K562 (cell line): ENCODE data around the gene GJC2. TPM values are rescaled to one million over a fixed set of nuclear protein-coding genes. Genes with fewer than 3 reads are reported as not detected.
A peak's percentile ranks its signal among the peaks of the same experiment; 100 is the strongest.

Experiments
- BCLAF1 ChIP-seq, 2 experiments: fragments of 450-650 bp in 1 of 2; IDR thresholded peaks; 2 replicates each; pipeline ENCODE4 v1.6.1; 2011 to 2017; ENCODE audit warnings: low read depth in 2 of 2, antibody characterized with exemption in 1 of 2, borderline replicate concordance in 1 of 2, low read length in 1 of 2, mild to moderate bottlenecking in 1 of 2, mixed read lengths in 1 of 2; ENCODE audit not compliant: control insufficient read depth in 1 of 2
- CC2D1A ChIP-seq: fragments of 450-650 bp; IDR thresholded peaks from 2 replicates; pipeline ENCODE4 v1.6.1; 2017; ENCODE audit warnings: mild to moderate bottlenecking
- FOXM1 ChIP-seq, 2 experiments: fragments of 450-650 bp in 1 of 2; sonication (generic) in 1 of 2; formaldehyde crosslinking in 1 of 2; IDR thresholded peaks; 2 replicates each; pipeline versions ENCODE4 v1.6.1 to v1.9.0; 2017 to 2022; ENCODE audit warnings: low read depth in 2 of 2, mild to moderate bottlenecking in 2 of 2, missing genetic modification reagents in 1 of 2, moderate library complexity in 1 of 2
- HNRNPK ChIP-seq: fragments of 200-400 bp; formaldehyde crosslinking; IDR thresholded peaks from one replicate; pipeline ENCODE4 v1.6.1; 2018; ENCODE audit warnings: mild to moderate bottlenecking, low read depth, low read length; ENCODE audit not compliant: poor library complexity, severe bottlenecking
- KHSRP ChIP-seq: fragments of 450-650 bp; IDR thresholded peaks from 2 replicates; pipeline ENCODE4 v1.6.1; 2017
- MCM3 ChIP-seq: fragments of 450-650 bp; IDR thresholded peaks from 2 replicates; pipeline ENCODE4 v1.6.1; 2016
- MYBL2 ChIP-seq, 2 experiments: fragments of 450-650 bp in 1 of 2; sonication (generic) in 1 of 2; formaldehyde crosslinking in 1 of 2; IDR thresholded peaks; 2 replicates each; pipeline versions ENCODE4 v1.6.1 to v1.8.1; 2017 to 2022; ENCODE audit warnings: borderline replicate concordance in 1 of 2, inconsistent platforms in 1 of 2, low read depth in 1 of 2, mild to moderate bottlenecking in 1 of 2, missing genetic modification reagents in 1 of 2, moderate library complexity in 1 of 2
- PCBP2 ChIP-seq: fragments of 200-400 bp; formaldehyde crosslinking; IDR thresholded peaks from 2 replicates; pipeline ENCODE4 v1.6.1; 2018; ENCODE audit warnings: low read length, low read depth, mild to moderate bottlenecking, moderate library complexity; ENCODE audit not compliant: poor library complexity, severe bottlenecking
- PRDM10 ChIP-seq: fragments of 450-650 bp; IDR thresholded peaks from 2 replicates; pipeline ENCODE4 v1.6.1; 2018; ENCODE audit not compliant: partially characterized antibody
- RBM22 ChIP-seq: fragments of 200-400 bp; formaldehyde crosslinking; IDR thresholded peaks from 2 replicates; pipeline ENCODE4 v1.6.1; 2018; ENCODE audit warnings: low read length, low read depth; ENCODE audit not compliant: poor library complexity, severe bottlenecking
- ZNF263 ChIP-seq: sonication (generic); formaldehyde crosslinking; IDR thresholded peaks from 2 replicates; pipeline ENCODE4 v1.8.0; 2022; ENCODE audit warnings: mild to moderate bottlenecking, missing genetic modification reagents, borderline replicate concordance
- ZNF277 ChIP-seq: fragments of 250-450 bp; sonication (Bioruptor Pico); IDR thresholded peaks from 2 replicates; pipeline ENCODE4 v1.8.0; 2022; ENCODE audit warnings: inconsistent platforms, mild to moderate bottlenecking, moderate library complexity, borderline replicate concordance
- ZNF511 ChIP-seq: sonication (generic); formaldehyde crosslinking; IDR thresholded peaks from 2 replicates; pipeline ENCODE4 v1.8.0; 2022; ENCODE audit warnings: mild to moderate bottlenecking, missing genetic modification reagents
- polyA plus RNA-seq, 8 experiments: library from polyadenylated mRNA; depleted of rRNA in 4 of 8; stranded (reverse) in 5 of 8; unstranded in 3 of 8; fragments of >200 nt; fragmentation: Nextera tagmentation in 2 of 8; fragmentation: Illumina TruSeq in 1 of 8; extraction: Ambion mirVana in 2 of 8; extraction: Trizol in 1 of 8; gene quantifications; 2 replicates each; pipeline versions ENCODE4 v1.2.1 to v1.2.3, GENCODE V29; 2011 to 2014; ENCODE audit warnings: inconsistent platforms in 1 of 8, missing spikeins in 1 of 8
- total RNA-seq, 7 experiments: library from RNA; depleted of rRNA in 6 of 7; stranded (reverse); fragments of >200 nt in 6 of 7; fragmentation: Illumina TruSeq in 2 of 7; extraction: Trizol in 2 of 7; gene quantifications; 2 replicates each; pipeline versions ENCODE4 v1.2.1 to v1.2.3, GENCODE V29; 2011 to 2021; ENCODE audit warnings: low replicate concordance in 1 of 7

Gene GJC2
- total and polyA plus RNA-seq, 9 of the 15 experiments (the other 6 are each of a cell fraction or from before 2014, with no cell fraction given) = 0.03 to 0.62 (median 0.11) TPM; not detected in 2

- TF ChIP-seq HNRNPK (no peak), PRDM10 (no peak), MCM3 (no peak), ZNF263 (peak; percentile 78), KHSRP (peak; percentile 27; the same call in 1 of the 2 replicates), RBM22 (no peak), CC2D1A (peak; percentile 87; the same call in 1 of the 2 replicates), MYBL2 (IDR thresholded peaks at IDR 0.05; ENCODE audit: low read depth) (no peak), MYBL2 (CRISPR knock-in tag; IDR thresholded peaks at IDR 0.05; ENCODE audit: borderline replicate concordance) (no peak), PCBP2 (no peak), ZNF511 (no peak), ZNF277 (CRISPR knock-in tag) (no peak), BCLAF1 (IDR thresholded peaks at IDR 0.05; ENCODE audit: borderline replicate concordance in 1 of 2, control insufficient read depth in 1 of 2, low read depth in 2 of 2, low read length in 1 of 2) (no peak), FOXM1 (IDR thresholded peaks at IDR 0.05; ENCODE audit: low read depth) (peak; percentile 75; the same call in 1 of the 2 replicates), FOXM1 (CRISPR knock-in tag; IDR thresholded peaks at IDR 0.05; ENCODE audit: low read depth) (no peak)
These were observed 29.3 kb downstream of the GJC2 start (continued) for GRCh38 chr1:228178737-228179684.
